Stimulated activated effector memory CD8-positive, alpha-beta T cell treated with anti-CD3 and anti-CD28 coated beads, Interleukin-12 subunit alpha, Interleukin-12 subunit beta, amount 100 ng/mL, for 72 hours (primary cell): Measurements from ENCODE around the gene NET1.
"Not testable (repeated sequence)": the region's sequence is repeated elsewhere in the genome, so short reads cannot be mapped to it uniquely, and the experiment has no call there.

Source experiments
- ATAC-seq: fragments of 150-1000 bp; cut with Tn5 transposase; 2 replicates; pipeline ENCODE4 v1.10.0; 2021
- DNase-seq, 2 donors: peaks; one replicate each; pipeline ENCODE4 v3.0.0; 2021 to 2022; ENCODE audit warnings: low spot score in 2 of 2
- H3K27ac Mint-ChIP-seq: one replicate; pipeline ENCODE4 v1.8.0; 2022; ENCODE audit warnings: mild to moderate bottlenecking, mixed read lengths
- H3K36me3 Mint-ChIP-seq: one replicate; pipeline ENCODE4 v1.8.0; 2022; ENCODE audit warnings: mild to moderate bottlenecking, mixed read lengths
- H3K4me1 Mint-ChIP-seq: one replicate; pipeline ENCODE4 v1.8.0; 2022; ENCODE audit warnings: mixed read lengths
- H3K4me3 Mint-ChIP-seq: one replicate; pipeline ENCODE4 v1.8.0; 2022; ENCODE audit warnings: mild to moderate bottlenecking, mixed read lengths
- H3K9me3 Mint-ChIP-seq: one replicate; pipeline ENCODE4 v1.8.0; 2022; ENCODE audit warnings: mixed read lengths

NET1 gene

DNA sequence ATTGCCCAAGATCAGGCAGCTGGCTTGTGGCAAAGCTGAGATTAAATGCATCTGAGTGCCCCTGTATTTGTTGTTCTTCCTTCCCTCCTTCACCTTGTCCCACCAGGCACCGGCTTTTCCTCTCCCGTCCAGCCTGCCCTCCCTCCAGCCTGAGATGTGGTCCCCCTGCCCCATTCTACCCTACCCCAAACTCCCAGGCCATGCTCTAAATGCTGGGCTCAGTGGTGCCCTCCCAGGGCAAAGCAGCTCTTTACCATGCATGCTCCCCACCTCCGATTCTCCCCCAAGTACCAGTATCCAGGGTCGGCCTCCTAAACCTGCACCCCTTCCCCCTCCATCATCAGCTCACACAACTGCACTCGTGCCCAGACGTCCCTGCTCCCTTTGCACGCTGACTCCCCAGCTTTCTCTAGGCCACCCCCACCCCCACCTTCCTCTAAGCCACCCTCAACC lies 50.5 kb downstream of the NET1 start:
- Mint-ChIP-seq H3K4me3 (no peak overlapping the region), H3K4me1 (no peaks in the 10 kb centered on the region), H3K36me3 (no peaks in the 10 kb centered on the region), H3K27ac (no peak overlapping the region), H3K9me3 (no peaks in the 10 kb centered on the region)
- no peak for ATAC-seq
- DNase-seq: no peak

DNA sequence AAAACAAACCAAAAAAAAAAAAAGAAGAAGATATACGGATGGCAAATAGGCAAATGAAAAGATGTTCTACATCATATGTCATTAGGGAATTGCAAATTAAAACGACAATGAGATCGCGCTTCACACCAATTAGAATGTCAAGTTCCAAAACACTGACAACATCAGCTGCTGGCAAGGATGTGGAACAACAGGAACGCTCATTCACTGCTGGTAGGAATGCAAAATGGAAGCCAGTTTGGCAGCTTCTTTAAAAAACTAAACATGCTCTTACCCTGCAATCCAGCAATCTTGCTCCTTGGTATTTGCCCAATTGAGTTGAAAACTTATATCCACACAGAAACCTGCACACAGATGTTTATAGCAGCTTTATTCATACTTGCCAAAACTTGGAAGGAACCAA lies 52.2 kb downstream of the NET1 start:
- no peak overlapping the region for H3K4me3 Mint-ChIP-seq
- H3K4me1 Mint-ChIP-seq: no peaks in the 10 kb centered on the region
- no peak overlapping the region for H3K27ac Mint-ChIP-seq
- no peaks in the 10 kb centered on the region for H3K9me3 Mint-ChIP-seq
- DNase-seq: no peak
- no peak for ATAC-seq
- H3K36me3 Mint-ChIP-seq: no peaks in the 10 kb centered on the region

DNA sequence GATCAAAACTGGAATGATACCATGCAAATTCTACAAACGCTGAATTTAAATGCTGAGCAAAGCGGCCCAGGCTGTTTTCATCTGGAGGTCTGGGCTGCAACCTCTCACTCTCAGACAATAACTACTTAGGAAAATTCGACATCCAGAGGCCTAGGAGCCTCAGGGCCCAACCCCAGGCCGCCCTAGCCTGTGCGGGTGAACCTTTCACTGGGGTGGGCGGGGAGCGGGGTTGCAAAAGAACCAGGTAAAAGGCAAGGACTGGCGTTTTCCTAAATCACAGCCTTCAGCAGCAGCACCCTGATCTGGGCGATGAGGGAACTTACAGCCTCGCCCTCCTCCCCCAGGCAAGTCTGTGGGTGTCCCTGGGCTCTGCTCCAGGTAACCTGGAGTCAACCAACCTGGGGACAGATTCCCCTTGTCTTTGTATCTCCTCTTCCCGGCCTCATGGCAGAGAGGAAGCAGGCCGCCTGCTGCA lies 53.7 kb downstream of the NET1 start:
- Mint-ChIP-seq H3K27ac (no peak overlapping the region), H3K4me1 (no peaks in the 10 kb centered on the region), H3K36me3 (no peaks in the 10 kb centered on the region), H3K4me3 (no peak overlapping the region), H3K9me3 (no peaks in the 10 kb centered on the region)
- no peak for ATAC-seq
- no peak for DNase-seq

DNA sequence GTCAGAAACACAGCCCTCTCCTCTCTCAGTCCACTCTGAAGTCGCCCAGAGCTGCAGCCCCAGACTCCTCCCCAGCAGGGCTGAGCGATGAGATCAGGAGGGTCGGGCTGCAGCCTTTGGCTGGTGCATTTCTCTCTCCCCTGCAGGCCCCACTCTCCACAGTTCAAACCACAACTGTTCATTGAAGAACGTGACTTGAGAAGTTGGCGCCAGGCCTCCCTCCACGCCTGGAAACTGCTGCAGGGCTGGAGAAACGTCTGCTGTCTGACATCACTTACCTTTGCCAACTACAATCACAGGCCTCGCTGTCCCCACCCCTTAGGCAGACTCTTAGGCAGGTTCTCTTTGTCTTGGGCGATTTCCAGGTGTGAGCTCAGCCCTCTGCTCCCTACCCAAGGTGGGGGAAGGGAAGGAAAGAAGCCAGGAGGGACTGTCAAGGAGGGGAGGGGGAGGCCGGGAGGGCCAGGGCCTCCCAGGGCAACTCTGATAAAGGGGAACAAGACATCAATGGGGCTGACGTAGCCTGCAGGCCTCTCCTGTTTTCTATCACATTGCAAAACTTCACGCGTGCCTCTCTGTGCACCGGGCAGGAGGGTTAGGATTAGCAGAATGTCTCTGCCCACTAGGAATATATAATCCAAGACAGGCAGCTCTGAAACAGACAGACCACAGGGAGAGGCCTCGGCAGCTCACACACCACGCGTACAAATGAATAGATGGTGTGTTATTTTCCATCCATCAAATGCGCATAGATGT lies 54.3 kb downstream of the NET1 start:
- no peaks in the 10 kb centered on the region for H3K36me3 Mint-ChIP-seq
- ATAC-seq: no peak
- no peak overlapping the region for H3K4me3 Mint-ChIP-seq
- H3K27ac Mint-ChIP-seq: no peak overlapping the region
- H3K4me1 Mint-ChIP-seq: no peaks in the 10 kb centered on the region
- H3K9me3 Mint-ChIP-seq: no peaks in the 10 kb centered on the region
- no peak for DNase-seq

DNA sequence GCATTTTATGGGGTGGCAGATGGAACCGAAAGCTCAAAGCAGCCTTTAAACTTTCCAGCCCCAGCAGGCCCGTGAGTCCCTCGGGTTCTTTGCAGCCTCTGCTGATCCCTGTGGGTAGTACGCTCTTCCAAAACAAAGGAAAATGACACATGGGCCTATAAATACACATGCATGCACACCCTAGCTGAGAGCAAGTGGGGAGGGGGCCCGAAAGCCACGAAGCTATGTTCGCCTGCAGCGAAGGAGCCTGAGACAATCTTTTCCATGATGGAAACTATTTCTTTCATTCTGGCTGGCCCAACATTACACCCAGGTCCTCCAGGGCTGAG lies 54.8 kb downstream of the NET1 start:
- Mint-ChIP-seq H3K4me3 (no peak overlapping the region), H3K4me1 (no peaks in the 10 kb centered on the region), H3K27ac (no peak overlapping the region), H3K9me3 (no peaks in the 10 kb centered on the region), H3K36me3 (no peaks in the 10 kb centered on the region)
- no peak for DNase-seq
- ATAC-seq: no peak

DNA sequence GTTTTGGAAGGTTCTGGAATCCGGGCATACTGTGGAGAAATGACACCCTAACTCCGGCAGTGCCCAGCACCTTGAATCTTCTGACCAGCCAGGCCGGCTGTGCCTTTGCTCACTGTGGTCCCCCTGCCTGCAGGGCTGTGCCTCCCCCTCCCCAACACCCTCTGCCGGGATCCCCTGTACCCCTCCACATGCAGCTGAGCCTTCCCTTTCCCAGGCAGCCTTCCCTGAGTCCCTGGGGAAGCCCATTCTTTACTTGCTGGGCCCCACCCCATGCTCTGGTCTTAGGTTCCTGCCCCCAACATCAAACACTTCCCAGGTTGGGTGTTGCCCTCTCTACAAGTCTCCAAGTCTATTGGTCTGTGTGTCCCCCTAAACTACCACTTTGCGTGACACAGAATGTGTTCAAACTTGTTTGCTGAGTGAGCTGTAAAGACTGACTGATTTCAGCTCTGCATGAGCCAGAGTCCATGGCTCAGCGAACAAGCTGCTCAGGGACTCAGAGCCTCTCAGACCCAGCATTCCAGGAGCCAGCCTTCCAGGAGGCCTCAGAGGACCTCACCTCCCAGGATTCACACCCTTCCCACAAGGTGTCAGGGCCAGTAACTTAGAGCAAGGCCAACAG lies 55.4 kb downstream of the NET1 start:
- Mint-ChIP-seq H3K9me3 (no peaks in the 10 kb centered on the region), H3K27ac (no peak overlapping the region), H3K36me3 (no peaks in the 10 kb centered on the region), H3K4me1 (no peaks in the 10 kb centered on the region), H3K4me3 (no peak overlapping the region)
- ATAC-seq: no peak
- no peak for DNase-seq

DNA sequence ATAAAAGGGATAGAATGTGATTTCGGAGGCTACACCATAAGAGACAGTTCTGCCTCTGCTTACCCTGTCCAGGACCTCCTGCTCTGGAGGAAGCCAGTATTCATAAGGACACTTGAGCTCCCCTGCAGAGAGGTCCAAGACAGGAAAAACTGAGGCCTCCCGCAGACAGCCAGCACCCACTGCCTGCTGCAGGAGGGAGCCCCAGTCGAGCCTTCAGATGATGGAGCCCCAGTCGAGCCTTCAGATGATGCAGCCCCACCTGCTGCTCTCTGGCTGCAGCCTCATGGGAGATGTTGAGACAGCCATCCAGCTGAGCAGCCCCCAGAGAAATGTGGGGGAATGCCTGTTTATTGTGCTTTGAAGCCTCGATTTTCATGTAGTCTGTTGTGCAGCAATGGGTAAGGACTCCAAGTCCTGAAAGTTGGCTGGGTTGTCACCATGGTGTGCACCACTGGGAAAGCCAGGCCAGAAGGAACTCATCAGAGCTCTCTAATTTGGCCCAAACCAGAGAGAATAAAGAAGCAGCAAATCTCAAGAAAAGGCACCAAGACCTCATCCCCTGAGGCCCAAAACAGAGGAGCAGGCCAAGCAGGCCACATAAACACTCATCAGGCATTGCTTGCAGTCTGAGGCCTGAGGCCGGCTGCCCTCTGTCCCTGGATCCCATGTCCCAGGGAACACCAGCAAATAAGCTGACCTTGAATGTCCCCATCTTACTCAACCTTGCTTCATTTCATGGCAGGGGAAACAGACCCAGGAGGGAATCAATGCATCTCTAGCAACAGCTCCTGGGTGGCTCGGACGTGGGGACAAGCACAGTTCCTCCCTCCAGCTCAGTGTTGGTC lies 56.1 kb downstream of the NET1 start:
- ATAC-seq (peak; percentile 34), DNase-seq (no peak)
- Mint-ChIP-seq H3K4me3 (no peak overlapping the region), H3K36me3 (no peaks in the 10 kb centered on the region), H3K9me3 (no peaks in the 10 kb centered on the region), H3K4me1 (no peaks in the 10 kb centered on the region), H3K27ac (no peak overlapping the region)

DNA sequence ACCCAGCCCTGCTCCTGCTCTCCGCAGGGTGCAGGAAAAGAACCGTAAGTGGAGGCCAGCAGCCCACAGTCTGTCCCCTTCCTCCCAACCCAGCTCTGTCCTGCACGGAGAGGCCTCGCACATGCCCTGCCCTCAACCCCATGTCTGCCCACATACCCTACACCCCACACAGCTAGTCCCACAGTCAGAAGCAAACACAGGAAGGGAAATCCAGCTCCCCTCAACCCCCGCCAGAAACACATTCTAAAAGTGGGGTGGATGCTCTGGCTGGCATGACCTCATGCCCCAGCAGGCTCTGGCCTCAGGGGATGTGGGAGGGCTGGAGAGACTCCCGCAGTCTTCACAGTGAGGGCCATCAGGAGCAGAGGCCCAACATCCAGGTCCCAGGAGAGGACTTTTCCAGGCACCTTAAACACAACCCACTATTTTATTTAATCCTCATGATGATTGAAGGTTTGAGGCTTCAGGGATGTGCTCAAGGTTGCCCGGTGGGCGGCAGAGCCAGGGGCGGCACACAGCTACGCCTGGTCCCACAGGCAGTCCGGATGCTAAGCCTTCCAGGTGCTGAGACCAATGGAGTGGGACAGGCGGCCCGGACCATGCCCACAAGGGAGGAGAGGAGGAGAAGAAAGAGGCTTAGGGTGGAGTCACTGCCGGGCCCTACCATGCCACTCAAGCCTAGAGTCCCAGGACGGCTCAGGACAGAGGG lies 57.1 kb downstream of the NET1 start:
- Mint-ChIP-seq H3K9me3 (no peaks in the 10 kb centered on the region), H3K4me1 (no peaks in the 10 kb centered on the region), H3K36me3 (no peaks in the 10 kb centered on the region), H3K4me3 (no peak overlapping the region), H3K27ac (no peak overlapping the region)
- no peak for DNase-seq
- ATAC-seq: peak; percentile 42

DNA sequence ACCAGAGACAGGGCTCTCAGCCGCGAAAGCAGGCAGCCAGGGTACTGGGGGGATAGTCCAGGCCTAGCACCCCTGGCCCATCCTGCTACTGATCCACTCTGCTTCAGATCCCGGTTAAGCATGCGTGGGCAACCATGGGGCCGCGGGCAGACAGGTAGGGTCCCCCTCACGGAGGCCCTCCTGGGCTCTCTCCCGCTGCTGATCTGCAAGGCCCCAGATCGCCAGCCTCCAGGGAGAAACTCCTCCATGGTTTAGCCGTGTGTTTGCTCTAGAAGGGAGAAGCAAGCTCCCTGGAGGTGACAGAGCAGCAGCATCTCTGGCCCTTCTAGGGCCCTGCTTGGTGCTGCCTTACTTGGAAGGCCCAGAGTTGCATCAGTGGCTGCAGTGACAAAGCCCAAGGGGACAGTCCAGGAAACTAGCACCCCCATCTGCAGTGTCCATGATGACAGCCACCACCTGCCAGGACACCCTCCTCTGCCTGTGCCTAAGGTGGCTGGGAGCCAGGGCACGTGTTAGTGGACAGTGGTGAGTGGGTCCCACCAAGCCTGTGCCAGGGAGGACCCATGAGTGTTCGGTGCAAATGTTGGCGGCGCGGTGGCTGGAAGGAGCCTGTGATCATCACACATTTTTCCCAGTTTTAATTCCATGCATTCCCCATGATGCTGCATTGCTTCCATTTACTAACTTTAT lies 57.9 kb downstream of the NET1 start:
- no peaks in the 10 kb centered on the region for H3K4me1 Mint-ChIP-seq
- no peak for ATAC-seq
- no peak overlapping the region for H3K4me3 Mint-ChIP-seq
- no peaks in the 10 kb centered on the region for H3K36me3 Mint-ChIP-seq
- H3K9me3 Mint-ChIP-seq: no peaks in the 10 kb centered on the region
- no peak for DNase-seq
- no peak overlapping the region for H3K27ac Mint-ChIP-seq

DNA sequence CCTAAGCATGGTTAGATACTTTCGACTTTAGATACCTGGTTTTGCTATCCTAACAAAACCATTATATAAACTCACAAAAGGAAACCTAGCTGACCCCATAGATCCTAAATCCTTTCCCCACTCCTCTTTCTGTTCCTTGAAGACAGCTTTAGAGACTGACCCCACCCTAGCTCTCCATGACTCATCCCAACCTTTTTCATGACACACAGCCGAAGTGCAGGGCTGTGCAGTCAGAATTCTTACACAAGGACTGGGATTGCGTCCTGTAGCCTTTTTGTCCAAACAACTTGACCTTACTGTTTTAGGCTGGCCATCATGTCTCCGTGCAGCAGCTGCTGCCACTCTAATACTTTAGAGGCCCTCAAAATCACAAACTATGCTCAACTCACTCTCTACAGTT lies 62.3 kb downstream of the NET1 start:
- DNase-seq, ATAC-seq, H3K4me1 Mint-ChIP-seq, H3K9me3 Mint-ChIP-seq, H3K36me3 Mint-ChIP-seq, H3K4me3 Mint-ChIP-seq, H3K27ac Mint-ChIP-seq: not testable (repeated sequence)

DNA sequence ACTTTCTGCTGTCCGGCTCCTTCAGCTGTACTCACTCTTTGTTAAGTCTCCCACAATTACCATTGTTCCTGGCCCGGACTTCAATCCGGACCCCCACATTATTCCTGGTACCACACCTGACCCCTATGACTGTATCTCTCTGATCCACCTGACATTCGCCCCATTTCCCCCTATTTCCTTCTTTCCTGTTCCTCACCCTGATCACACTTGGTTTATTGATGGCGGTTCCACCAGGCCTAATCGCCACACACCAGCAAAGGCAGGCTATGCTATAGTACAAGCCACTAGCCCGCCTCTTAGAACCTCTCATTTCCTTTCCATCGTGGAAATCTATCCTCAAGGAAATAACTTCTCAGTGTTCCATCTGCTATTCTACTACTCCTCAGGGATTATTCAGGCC lies 62.7 kb downstream of the NET1 start:
- H3K9me3 Mint-ChIP-seq, DNase-seq, H3K4me3 Mint-ChIP-seq, H3K36me3 Mint-ChIP-seq, ATAC-seq, H3K4me1 Mint-ChIP-seq, H3K27ac Mint-ChIP-seq: not testable (repeated sequence)

DNA sequence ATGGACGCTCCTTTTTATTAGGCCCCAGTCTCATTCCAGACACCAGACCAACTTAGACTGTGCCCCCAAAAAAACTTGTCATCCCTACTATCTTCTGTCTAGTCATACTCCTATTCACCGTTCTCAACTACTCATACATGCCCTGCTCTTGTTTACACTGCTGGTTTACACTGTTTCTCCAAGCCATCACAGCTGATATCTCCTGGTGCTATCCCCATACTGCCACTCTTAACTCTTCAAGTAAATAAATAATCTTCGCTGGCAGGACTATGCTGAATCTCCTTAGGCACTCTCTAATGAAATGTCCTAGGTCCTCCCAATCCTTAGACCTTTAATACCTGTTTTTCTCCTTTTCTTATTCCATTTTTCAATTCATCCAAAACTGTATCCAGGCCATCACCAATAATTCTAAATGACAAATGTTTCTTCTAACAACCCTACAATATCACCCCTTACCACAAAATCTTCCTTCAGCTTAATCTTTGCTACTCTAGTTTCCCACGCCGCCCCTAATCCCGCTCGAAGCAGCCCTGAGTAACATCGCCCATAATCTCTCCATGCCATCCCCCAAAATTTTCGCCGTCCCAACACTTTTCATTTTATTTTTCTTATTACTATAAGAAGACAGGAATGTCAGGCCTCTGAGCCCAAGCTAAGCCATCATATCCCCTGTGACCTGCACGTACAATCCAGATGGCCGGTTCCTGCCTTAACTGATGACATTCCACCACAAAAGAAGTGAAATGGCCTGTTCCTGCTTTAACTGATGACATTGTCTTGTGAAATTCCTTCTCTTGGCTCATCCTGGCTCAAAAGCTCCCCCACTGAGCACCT lies 63.8 kb downstream of the NET1 start:
- H3K9me3 Mint-ChIP-seq, DNase-seq, ATAC-seq, H3K27ac Mint-ChIP-seq, H3K4me3 Mint-ChIP-seq, H3K4me1 Mint-ChIP-seq, H3K36me3 Mint-ChIP-seq: not testable (repeated sequence)

DNA sequence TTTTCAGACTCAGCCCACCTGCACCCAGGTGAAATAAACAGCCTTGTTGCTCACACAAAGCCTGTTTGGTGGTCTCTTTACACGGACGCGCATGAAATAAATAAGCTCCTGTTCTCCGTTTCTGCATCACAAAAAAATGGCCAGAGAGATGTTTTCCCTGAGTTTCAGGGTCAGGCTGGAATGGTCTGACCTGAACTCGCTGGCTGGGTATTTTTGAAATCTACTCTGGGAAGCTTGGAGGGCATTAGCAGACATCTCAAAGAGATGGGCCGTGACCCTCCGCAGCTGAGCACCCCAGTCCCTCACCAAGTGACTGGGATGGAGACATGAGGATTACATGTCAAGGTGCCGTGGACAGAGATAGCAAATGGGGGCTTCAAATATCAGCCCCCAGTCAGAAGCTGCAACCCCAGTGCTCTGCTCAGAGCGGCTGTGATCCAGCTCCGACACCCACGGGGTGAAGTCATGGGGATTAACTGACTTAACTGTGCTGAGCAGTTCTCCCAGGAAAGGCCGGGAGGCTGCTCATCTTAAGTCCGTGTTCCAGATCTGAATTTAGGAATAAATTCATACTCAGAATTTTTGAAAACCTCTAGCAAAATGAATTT lies 64.7 kb downstream of the NET1 start:
- H3K9me3 Mint-ChIP-seq: no peaks in the 10 kb centered on the region
- no peak for DNase-seq
- no peaks in the 10 kb centered on the region for H3K36me3 Mint-ChIP-seq
- no peak for ATAC-seq
- no peaks in the 10 kb centered on the region for H3K4me1 Mint-ChIP-seq
- no peak overlapping the region for H3K4me3 Mint-ChIP-seq
- no peak overlapping the region for H3K27ac Mint-ChIP-seq
